Uterine smooth muscle cell (primary cell): ENCODE measurements around the gene CACNG6. TPM values are rescaled to one million over a fixed set of nuclear protein-coding genes. Genes with fewer than 3 reads are reported as not detected.

Source experiments
- total RNA-seq: library from RNA; depleted of rRNA; stranded (reverse); fragments of >200 nt; gene quantifications from 2 replicates; pipeline ENCODE4 v1.2.3, GENCODE V29; 2014

The CACNG6 gene, protein sequence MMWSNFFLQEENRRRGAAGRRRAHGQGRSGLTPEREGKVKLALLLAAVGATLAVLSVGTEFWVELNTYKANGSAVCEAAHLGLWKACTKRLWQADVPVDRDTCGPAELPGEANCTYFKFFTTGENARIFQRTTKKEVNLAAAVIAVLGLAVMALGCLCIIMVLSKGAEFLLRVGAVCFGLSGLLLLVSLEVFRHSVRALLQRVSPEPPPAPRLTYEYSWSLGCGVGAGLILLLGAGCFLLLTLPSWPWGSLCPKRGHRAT
- total RNA-seq, result 0.11 TPM in 1 of 2 replicates, not detected in the other

DNA sequence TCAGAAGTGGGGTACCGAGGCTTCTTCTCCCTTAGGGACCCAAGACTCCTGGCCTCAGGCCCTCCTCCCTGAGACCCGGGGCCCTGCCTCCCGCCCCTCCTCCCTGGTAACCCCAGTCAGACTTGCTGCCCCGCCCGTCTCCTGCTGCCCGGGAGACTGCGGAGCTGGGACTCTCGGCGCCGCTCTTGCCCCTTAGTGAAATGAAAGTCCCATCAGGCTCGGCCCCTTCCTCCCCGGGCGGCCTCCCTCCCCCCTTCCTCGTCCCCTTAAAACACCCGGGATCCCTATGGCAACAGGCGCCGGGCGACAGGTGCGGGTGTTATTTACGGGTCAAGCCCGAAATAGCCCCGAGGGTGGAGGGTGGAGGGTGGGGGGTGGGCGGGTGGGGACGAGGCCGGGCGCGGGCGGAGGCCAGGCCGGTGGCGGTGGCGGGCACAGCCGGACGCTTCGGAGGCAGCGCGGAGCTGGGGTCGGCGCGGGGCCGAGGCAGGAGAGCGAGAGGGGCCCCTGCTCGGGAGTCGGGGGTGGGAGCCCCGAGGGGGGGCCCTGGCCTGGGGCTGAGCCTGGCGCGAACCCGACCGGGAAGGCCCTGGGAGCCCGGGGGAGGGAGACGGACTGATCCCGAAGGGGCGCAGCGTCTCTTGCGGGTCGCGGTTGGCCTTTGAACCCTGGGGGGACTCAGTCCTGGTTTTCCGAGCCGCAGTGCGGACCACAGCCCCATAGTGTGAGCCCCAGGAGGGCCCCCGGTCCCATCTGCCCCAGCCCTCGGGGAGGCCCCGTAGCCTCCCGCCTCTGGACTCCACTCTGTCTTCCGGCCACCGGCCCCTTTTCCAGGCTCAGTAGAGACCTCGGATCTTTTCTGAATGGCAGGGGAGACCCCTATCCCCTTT is at the start of gene CACNG6:
CACNG6 (plus strand) TSS at position 414 of the 890 bp plus-strand sequence. CDS start 1,241 bp downstream, outside the sequence.

DNA sequence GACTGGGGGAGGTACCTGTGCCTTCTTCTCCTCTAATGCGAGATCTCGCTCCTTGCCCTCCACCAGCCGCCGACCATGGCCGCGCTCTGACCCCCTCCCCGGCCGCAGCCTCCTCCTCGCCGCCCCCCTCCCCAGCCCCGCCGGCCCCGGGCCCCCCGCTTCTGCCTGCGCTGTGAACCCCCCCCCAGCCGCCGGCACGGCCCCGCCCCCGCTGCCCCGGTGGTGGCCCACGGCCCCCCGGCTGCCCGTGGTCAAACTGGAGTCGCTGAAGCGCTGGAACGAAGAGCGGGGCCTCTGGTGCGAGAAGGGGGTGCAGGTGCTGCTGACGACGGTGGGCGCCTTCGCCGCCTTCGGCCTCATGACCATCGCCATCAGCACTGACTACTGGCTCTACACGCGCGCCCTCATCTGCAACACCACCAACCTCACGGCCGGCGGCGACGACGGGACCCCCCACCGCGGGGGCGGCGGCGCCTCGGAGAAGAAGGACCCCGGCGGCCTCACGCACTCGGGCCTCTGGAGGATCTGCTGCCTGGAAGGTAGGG is 28.5 kb upstream of the CACNG6 start, which contains the start of gene CACNG8:
CACNG8 (plus strand) TSS at position 51 of the 545 bp plus-strand sequence.

Other genes starting within 250 kb of the CACNG6 start
- gene NLRP12, start 167.3 kb upstream of the CACNG6 start, total RNA-seq, result not detected in 2 replicates
- gene MYADM, start 123.8 kb upstream of the CACNG6 start, total RNA-seq, result 8.1 and 11.0 TPM in 2 replicates
- gene PRKCG, start 109.4 kb upstream of the CACNG6 start, total RNA-seq, result not detected in 2 replicates
- 0.12 TPM in 1 of 2 replicates, not detected in the other for gene CACNG7, start 82.4 kb upstream of the CACNG6 start, total RNA-seq
- gene CACNG8, start 28.7 kb upstream of the CACNG6 start, total RNA-seq, result under 0.01 TPM in 2 replicates
- gene VSTM1, start 72.3 kb downstream of the CACNG6 start, total RNA-seq, result not detected in 2 replicates
- not detected in 2 replicates for gene TARM1, start 89.7 kb downstream of the CACNG6 start, total RNA-seq
- gene OSCAR, start 109.2 kb downstream of the CACNG6 start, total RNA-seq, result 0.22 and 0.50 TPM in 2 replicates
- 14.0 and 14.7 TPM in 2 replicates for gene NDUFA3, start 111.2 kb downstream of the CACNG6 start, total RNA-seq
- gene TFPT, start 124.0 kb downstream of the CACNG6 start, total RNA-seq, result 11.0 and 13.7 TPM in 2 replicates
- 45.1 and 80.0 TPM in 2 replicates for gene PRPF31, start 124.1 kb downstream of the CACNG6 start, total RNA-seq
- 15.4 and 17.7 TPM in 2 replicates for gene CNOT3, start 146.1 kb downstream of the CACNG6 start, total RNA-seq
- gene LENG1, start 168.1 kb downstream of the CACNG6 start, total RNA-seq, result 7.7 and 8.0 TPM in 2 replicates
- 0.87 TPM in 1 of 2 replicates, not detected in the other for gene TMC4, start 181.5 kb downstream of the CACNG6 start, total RNA-seq
- gene MBOAT7, start 197.9 kb downstream of the CACNG6 start, total RNA-seq, result 57.2 and 59.2 TPM in 2 replicates
- 62.9 and 76.0 TPM in 2 replicates for gene TSEN34, start 199.7 kb downstream of the CACNG6 start, total RNA-seq
- 1,269 and 1,778 TPM in 2 replicates for gene RPS9, start 209.2 kb downstream of the CACNG6 start, total RNA-seq
- gene LILRB3, start 231.4 kb downstream of the CACNG6 start, total RNA-seq, result not detected in 2 replicates